SU-DHL-6 (cell line): ENCODE data around the gene RABGGTA.

Source experiments
- H2AFZ ChIP-seq: fragments of 200-600 bp; sonication (generic); 2 replicates; pipeline ENCODE4 v1.6.1; 2014; ENCODE audit warnings: low read depth, mild to moderate bottlenecking, moderate library complexity, mixed read lengths, antibody characterized with exemption, low read length; ENCODE audit not compliant: severe bottlenecking
- H3F3A ChIP-seq: fragments of 200-600 bp; shearing (Covaris generic); 2 replicates; pipeline ENCODE4 v1.6.0; 2016; ENCODE audit warnings: antibody characterized with exemption, mild to moderate bottlenecking; ENCODE audit not compliant: insufficient read depth
- H3K27ac ChIP-seq: fragments of 200-600 bp; sonication (generic); 2 replicates; pipeline ENCODE4 v1.5.1; 2016; ENCODE audit warnings: low read depth, mild to moderate bottlenecking, low read length, moderate library complexity, mixed read lengths
- H3K27me3 ChIP-seq: fragments of 200-600 bp; sonication (generic), shearing (Covaris generic); 2 replicates; pipeline ENCODE4 v1.6.0; 2014; ENCODE audit warnings: mild to moderate bottlenecking, low read length
- H3K36me3 ChIP-seq: fragments of 200-600 bp; sonication (generic); 2 replicates; pipeline ENCODE4 v1.6.1; 2014; ENCODE audit warnings: mild to moderate bottlenecking, low read length, mixed read lengths
- H3K4me2 ChIP-seq: fragments of 300-600, 200-600 bp; shearing (Covaris generic), sonication (generic); 2 replicates; pipeline ENCODE4 v1.6.0; 2014; ENCODE audit warnings: low read length, low read depth, mild to moderate bottlenecking; ENCODE audit not compliant: poor library complexity, severe bottlenecking
- H3K4me3 ChIP-seq: fragments of 200-600 bp; sonication (generic); 2 replicates; pipeline ENCODE4 v1.5.1; 2014; ENCODE audit warnings: antibody characterized with exemption, low read length, mild to moderate bottlenecking, mixed read lengths; ENCODE audit not compliant: insufficient read depth, poor library complexity, severe bottlenecking
- H3K79me2 ChIP-seq: fragments of 200-600 bp; sonication (generic); 2 replicates; pipeline ENCODE4 v1.6.1; 2014; ENCODE audit warnings: mild to moderate bottlenecking, low read length, moderate library complexity; ENCODE audit not compliant: insufficient read depth
- H3K9ac ChIP-seq: fragments of 200-600 bp; sonication (generic); 2 replicates; pipeline ENCODE4 v1.7.0; 2014; ENCODE audit warnings: mild to moderate bottlenecking, low read length
- H3K9me2 ChIP-seq: fragments of 200-600 bp; sonication (generic); replicated peaks from 2 replicates; pipeline ENCODE4 v1.6.1; 2014; ENCODE audit warnings: low read length; ENCODE audit not compliant: insufficient read depth
- H3K9me3 ChIP-seq: fragments of 200-600 bp; sonication (generic); 2 replicates; pipeline ENCODE4 v1.6.1; 2014; ENCODE audit warnings: low read length, mixed read lengths; ENCODE audit not compliant: insufficient read depth
- H4K20me1 ChIP-seq: fragments of 200-600 bp; sonication (generic); 2 replicates; pipeline ENCODE4 v1.6.1; 2014; ENCODE audit warnings: low read depth, mild to moderate bottlenecking, antibody characterized with exemption, low read length, moderate library complexity, mixed read lengths
- EZH2phosphoT487 ChIP-seq: fragments of 200-600 bp; sonication (generic), shearing (Covaris generic); conservative IDR thresholded peaks from 2 replicates; pipeline ENCODE4 v1.6.1; 2018; ENCODE audit warnings: mild to moderate bottlenecking, antibody characterized with exemption, low read length, moderate library complexity, mixed read lengths
- TF ChIP-seq, protein P1 (sequence below): fragments of 200-600 bp; sonication (generic); IDR thresholded peaks from one replicate; pipeline ENCODE4 v1.5.1; 2017; ENCODE audit warnings: antibody characterized with exemption, mild to moderate bottlenecking, low read length, moderate library complexity; ENCODE audit not compliant: insufficient read depth, poor library complexity, severe bottlenecking

RABGGTA gene

DNA sequence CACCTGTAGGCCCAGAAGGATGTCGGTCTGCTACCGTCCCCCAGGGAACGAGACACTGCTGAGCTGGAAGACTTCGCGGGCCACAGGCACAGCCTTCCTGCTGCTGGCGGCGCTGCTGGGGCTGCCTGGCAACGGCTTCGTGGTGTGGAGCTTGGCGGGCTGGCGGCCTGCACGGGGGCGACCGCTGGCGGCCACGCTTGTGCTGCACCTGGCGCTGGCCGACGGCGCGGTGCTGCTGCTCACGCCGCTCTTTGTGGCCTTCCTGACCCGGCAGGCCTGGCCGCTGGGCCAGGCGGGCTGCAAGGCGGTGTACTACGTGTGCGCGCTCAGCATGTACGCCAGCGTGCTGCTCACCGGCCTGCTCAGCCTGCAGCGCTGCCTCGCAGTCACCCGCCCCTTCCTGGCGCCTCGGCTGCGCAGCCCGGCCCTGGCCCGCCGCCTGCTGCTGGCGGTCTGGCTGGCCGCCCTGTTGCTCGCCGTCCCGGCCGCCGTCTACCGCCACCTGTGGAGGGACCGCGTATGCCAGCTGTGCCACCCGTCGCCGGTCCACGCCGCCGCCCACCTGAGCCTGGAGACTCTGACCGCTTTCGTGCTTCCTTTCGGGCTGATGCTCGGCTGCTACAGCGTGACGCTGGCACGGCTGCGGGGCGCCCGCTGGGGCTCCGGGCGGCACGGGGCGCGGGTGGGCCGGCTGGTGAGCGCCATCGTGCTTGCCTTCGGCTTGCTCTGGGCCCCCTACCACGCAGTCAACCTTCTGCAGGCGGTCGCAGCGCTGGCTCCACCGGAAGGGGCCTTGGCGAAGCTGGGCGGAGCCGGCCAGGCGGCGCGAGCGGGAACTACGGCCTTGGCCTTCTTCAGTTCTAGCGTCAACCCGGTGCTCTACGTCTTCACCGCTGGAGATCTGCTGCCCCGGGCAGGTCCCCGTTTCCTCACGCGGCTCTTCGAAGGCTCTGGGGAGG lies 39.5 kb upstream of the RABGGTA start, which contains the start of gene LTB4R:
LTB4R (plus strand) TSS at position 857 of the 959 bp plus-strand sequence. CDS start 4,150 bp downstream, outside the sequence.
- TF ChIP-seq, protein P1, sequence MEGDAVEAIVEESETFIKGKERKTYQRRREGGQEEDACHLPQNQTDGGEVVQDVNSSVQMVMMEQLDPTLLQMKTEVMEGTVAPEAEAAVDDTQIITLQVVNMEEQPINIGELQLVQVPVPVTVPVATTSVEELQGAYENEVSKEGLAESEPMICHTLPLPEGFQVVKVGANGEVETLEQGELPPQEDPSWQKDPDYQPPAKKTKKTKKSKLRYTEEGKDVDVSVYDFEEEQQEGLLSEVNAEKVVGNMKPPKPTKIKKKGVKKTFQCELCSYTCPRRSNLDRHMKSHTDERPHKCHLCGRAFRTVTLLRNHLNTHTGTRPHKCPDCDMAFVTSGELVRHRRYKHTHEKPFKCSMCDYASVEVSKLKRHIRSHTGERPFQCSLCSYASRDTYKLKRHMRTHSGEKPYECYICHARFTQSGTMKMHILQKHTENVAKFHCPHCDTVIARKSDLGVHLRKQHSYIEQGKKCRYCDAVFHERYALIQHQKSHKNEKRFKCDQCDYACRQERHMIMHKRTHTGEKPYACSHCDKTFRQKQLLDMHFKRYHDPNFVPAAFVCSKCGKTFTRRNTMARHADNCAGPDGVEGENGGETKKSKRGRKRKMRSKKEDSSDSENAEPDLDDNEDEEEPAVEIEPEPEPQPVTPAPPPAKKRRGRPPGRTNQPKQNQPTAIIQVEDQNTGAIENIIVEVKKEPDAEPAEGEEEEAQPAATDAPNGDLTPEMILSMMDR = no peak
- TF ChIP-seq EZH2phosphoT487 = no peak
- Histone ChIP-seq H3K27me3 (no peaks in the 10 kb centered on the region), H3K9me2 (no peaks in the 10 kb centered on the region), H3K4me3 (peak within 1 kb of the TSS; percentile 23), H3K79me2 (no peaks in the 10 kb centered on the region), H3F3A (no peaks in the 10 kb centered on the region), H3K36me3 (no peaks in the 10 kb centered on the region), H3K4me2 (peak within 1 kb of the TSS; percentile 44), H3K27ac (peak within 1 kb of the TSS; percentile 51), H3K9me3 (no peaks in the 10 kb centered on the region), H4K20me1 (no peaks in the 10 kb centered on the region), H2AFZ (peak within 1 kb of the TSS; percentile 10), H3K9ac (peak within 1 kb of the TSS; percentile 44)

DNA sequence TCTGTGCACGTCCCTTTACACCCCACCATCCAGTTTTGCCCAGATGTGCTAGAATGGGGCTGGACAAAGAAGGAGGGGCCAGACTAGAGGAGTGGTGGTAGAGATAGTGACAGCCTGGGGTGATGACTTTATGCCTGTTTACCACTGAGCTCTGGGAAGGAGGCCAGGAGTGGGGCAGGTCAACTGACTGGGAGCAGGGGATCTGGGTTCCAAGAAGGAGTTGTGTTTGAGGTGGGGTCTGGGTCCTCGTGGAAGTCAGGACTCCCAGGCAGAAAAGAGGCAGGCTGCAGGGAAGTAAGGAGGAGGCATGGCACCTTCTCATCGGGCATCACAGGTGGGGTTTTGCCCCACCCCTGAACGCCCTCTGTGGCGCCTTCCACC lies 38.9 kb upstream of the RABGGTA start:
- no peaks in the 10 kb centered on the region for H3K36me3 ChIP-seq
- peak overlapping the region; percentile 51 for H3K27ac ChIP-seq
- H3K9ac ChIP-seq = peak overlapping the region; percentile 44
- no peak overlapping the region for H3K4me3 ChIP-seq
- H2AFZ ChIP-seq = no peak overlapping the region
- no peaks in the 10 kb centered on the region for H3K79me2 ChIP-seq
- H4K20me1 ChIP-seq = no peaks in the 10 kb centered on the region
- no peaks in the 10 kb centered on the region for H3K9me2 ChIP-seq
- no peaks in the 10 kb centered on the region for H3K9me3 ChIP-seq
- TF ChIP-seq EZH2phosphoT487 = no peak
- TF ChIP-seq, protein P1 = no peak
- H3K4me2 ChIP-seq = peak overlapping the region; percentile 44
- no peaks in the 10 kb centered on the region for H3F3A ChIP-seq
- no peaks in the 10 kb centered on the region for H3K27me3 ChIP-seq

DNA sequence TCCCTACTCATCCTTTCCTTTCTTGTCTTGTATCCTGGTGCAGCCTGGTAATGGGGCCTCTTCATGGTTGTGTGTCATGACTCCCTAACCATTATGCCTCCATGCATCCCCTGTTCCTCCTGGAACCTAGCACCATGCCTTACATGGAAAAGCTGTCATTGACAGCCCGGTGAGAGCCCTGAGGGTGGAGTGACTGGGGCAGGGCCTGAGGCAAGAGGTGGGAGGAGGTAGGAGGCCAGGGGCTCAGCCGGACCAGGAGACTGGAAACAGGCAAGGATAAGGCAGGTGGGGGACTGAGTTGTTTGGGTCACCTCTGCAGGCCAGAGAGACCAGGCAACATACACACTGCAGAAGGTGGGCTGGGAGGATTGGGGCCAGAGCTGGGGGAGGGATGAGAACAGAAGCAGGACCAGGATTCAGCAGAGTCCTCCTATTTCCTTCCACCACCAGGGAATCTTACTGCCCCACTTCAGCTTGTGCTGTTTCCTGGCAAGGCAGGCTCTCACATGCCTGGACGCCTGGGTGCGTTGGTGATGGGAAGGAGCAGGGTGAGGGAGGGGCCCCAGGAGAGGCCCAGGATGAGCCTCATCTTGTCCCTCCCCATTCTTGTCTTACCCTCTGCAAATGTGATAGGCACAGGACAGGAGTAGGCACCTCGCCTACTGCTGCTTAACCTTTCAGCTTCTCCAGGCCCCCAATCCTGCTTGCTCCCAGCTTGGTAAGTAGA lies 38.3 kb upstream of the RABGGTA start, which contains the start of gene LTB4R2:
LTB4R2 (plus strand) TSS at position 603 of the 727 bp plus-strand sequence. CDS start 525 bp downstream, outside the sequence.
- TF ChIP-seq, protein P1 = no peak
- H3K4me3 ChIP-seq = peak within 1 kb of the TSS; percentile 23
- H3F3A ChIP-seq = no peaks in the 10 kb centered on the region
- no peaks in the 10 kb centered on the region for H3K9me2 ChIP-seq
- H4K20me1 ChIP-seq = no peaks in the 10 kb centered on the region
- peak within 1 kb of the TSS; percentile 51 for H3K27ac ChIP-seq
- H2AFZ ChIP-seq = peak within 1 kb of the TSS; percentile 10
- no peaks in the 10 kb centered on the region for H3K36me3 ChIP-seq
- H3K79me2 ChIP-seq = no peaks in the 10 kb centered on the region
- H3K9me3 ChIP-seq = no peaks in the 10 kb centered on the region
- H3K27me3 ChIP-seq = no peaks in the 10 kb centered on the region
- peak within 1 kb of the TSS; percentile 44 for H3K9ac ChIP-seq
- H3K4me2 ChIP-seq = peak within 1 kb of the TSS; percentile 44
